CD14-positive monocyte (primary cell): ENCODE data around the gene KCNMA1. TPM values are rescaled to one million over a fixed set of nuclear protein-coding genes. Genes with fewer than 3 reads are reported as not detected.

ENCODE experiments used
- DNase-seq, 3 donors: peaks; one replicate each; pipeline ENCODE4 v3.0.0-alpha.2; 2011 to 2022
- H2AFZ ChIP-seq: 2 replicates; pipeline ENCODE4 v1.6.0; 2012; ENCODE audit warnings: mild to moderate bottlenecking, low read depth, low read length, inconsistent platforms; ENCODE audit not compliant: insufficient read depth, poor library complexity, severe bottlenecking
- H3K27ac ChIP-seq, 2 donors: 1 replicate in 1 of 2; 2 replicates in 1 of 2; pipeline ENCODE4 v1.5.1; 2012 to 2013; ENCODE audit warnings: low read length in 2 of 2, control low read depth in 1 of 2, inconsistent platforms in 1 of 2, low read depth in 1 of 2, mild to moderate bottlenecking in 1 of 2
- H3K27me3 ChIP-seq, 2 donors: one replicate each; pipeline versions ENCODE4 v1.6.0 to v1.6.1; 2011 to 2013; ENCODE audit warnings: low read length in 2 of 2; ENCODE audit not compliant: control insufficient read depth in 2 of 2, insufficient read depth in 2 of 2
- H3K36me3 ChIP-seq, 2 donors: replicated peaks in 1 of 2; 1 replicate in 1 of 2; 2 replicates in 1 of 2; pipeline versions ENCODE4 v1.5.1 to v1.6.1; 2012 to 2013; ENCODE audit warnings: low read length in 2 of 2, control low read depth in 1 of 2, inconsistent platforms in 1 of 2, mild to moderate bottlenecking in 1 of 2; ENCODE audit not compliant: insufficient read depth in 2 of 2, control insufficient read depth in 1 of 2
- H3K4me1 ChIP-seq, 2 donors: 1 replicate in 1 of 2; 2 replicates in 1 of 2; pipeline versions ENCODE4 v1.5.1 to v1.6.1; 2012 to 2013; ENCODE audit warnings: low read length in 2 of 2, control low read depth in 1 of 2, inconsistent platforms in 1 of 2, mild to moderate bottlenecking in 1 of 2, moderate library complexity in 1 of 2; ENCODE audit not compliant: insufficient read depth in 2 of 2, control insufficient read depth in 1 of 2
- H3K4me2 ChIP-seq: replicated peaks from 2 replicates; pipeline ENCODE3; 2012; ENCODE audit warnings: low read length, moderate library complexity, mild to moderate bottlenecking; ENCODE audit not compliant: poor library complexity, severe bottlenecking; ENCODE audit errors: extremely low read depth
- H3K4me3 ChIP-seq, 3 experiments: fragments of 200-600 bp in 1 of 3; sonication (generic) in 1 of 3; replicated peaks in 1 of 3; 1 replicate in 2 of 3; 2 replicates in 1 of 3; pipeline ENCODE4 v1.5.1; 2011 to 2013; ENCODE audit warnings: low read length in 3 of 3, mild to moderate bottlenecking in 3 of 3, control low read depth in 2 of 3, low read depth in 2 of 3, inconsistent platforms in 1 of 3, moderate library complexity in 1 of 3
- H3K79me2 ChIP-seq: 2 replicates; pipeline ENCODE4 v1.6.0; 2012; ENCODE audit warnings: mild to moderate bottlenecking, control low read depth, inconsistent platforms, low read length, moderate library complexity; ENCODE audit not compliant: insufficient read depth
- H3K9ac ChIP-seq: 2 replicates; pipeline ENCODE4 v1.6.0; 2017; ENCODE audit warnings: low read length, mild to moderate bottlenecking; ENCODE audit not compliant: insufficient read depth, poor library complexity, severe bottlenecking
- H3K9me3 ChIP-seq, 2 donors: replicated peaks in 1 of 2; 1 replicate in 1 of 2; 2 replicates in 1 of 2; pipeline versions ENCODE4 v1.5.1 to v1.6.1; 2012 to 2013; ENCODE audit warnings: low read length in 2 of 2, control low read depth in 1 of 2; ENCODE audit not compliant: control insufficient read depth in 1 of 2, insufficient read depth in 1 of 2
- H4K20me1 ChIP-seq: 2 replicates; pipeline ENCODE4 v1.6.0; 2012; ENCODE audit warnings: mild to moderate bottlenecking, low read length, control low read depth, moderate library complexity; ENCODE audit not compliant: insufficient read depth
- H3K27ac Mint-ChIP-seq, 7 donors: one replicate each; pipeline ENCODE4 v1.8.0; 2020; ENCODE audit warnings: mild to moderate bottlenecking in 7 of 7, mixed read lengths in 7 of 7, moderate library complexity in 6 of 7, inconsistent platforms in 2 of 7
- H3K27me3 Mint-ChIP-seq, 3 donors: one replicate each; pipeline ENCODE4 v1.8.0; 2021 to 2022; ENCODE audit warnings: low read depth in 3 of 3, mild to moderate bottlenecking in 3 of 3, mixed read lengths in 3 of 3, moderate library complexity in 3 of 3, inconsistent platforms in 1 of 3
- H3K36me3 Mint-ChIP-seq, 2 donors: one replicate each; pipeline ENCODE4 v1.8.0; 2020; ENCODE audit warnings: mixed read lengths in 2 of 2, inconsistent platforms in 1 of 2, mild to moderate bottlenecking in 1 of 2
- H3K4me1 Mint-ChIP-seq: one replicate; pipeline ENCODE4 v1.8.0; 2020; ENCODE audit warnings: mild to moderate bottlenecking, mixed read lengths
- H3K4me3 Mint-ChIP-seq, 2 donors: one replicate each; pipeline ENCODE4 v1.8.0; 2020; ENCODE audit warnings: mild to moderate bottlenecking in 2 of 2, mixed read lengths in 2 of 2, moderate library complexity in 1 of 2
- H3K9me3 Mint-ChIP-seq, 7 donors: one replicate each; pipeline ENCODE4 v1.8.0; 2020 to 2022; ENCODE audit warnings: mixed read lengths in 7 of 7, mild to moderate bottlenecking in 6 of 7, moderate library complexity in 6 of 7, inconsistent platforms in 2 of 7
- WGBS: methylation state at CpG from one replicate; pipeline ENCODE4 v1.1.5; 2013; ENCODE audit warnings: missing lambda C conversion rate; ENCODE audit not compliant: insufficient coverage; 5-methylcytosine and 5-hydroxymethylcytosine counted together
- intact Hi-C, 2 donors: fragments of 100-400 bp; cut with micrococcal nuclease; formaldehyde crosslinking; loops; one replicate each; pipeline versions ENCODE4 v1.15.0 to v1.15.1; 2023
- polyA plus RNA-seq, 3 donors: library from polyadenylated mRNA; depleted of rRNA in 1 of 3; unstranded in 2 of 3; stranded (reverse) in 1 of 3; fragments of 300-500 nt in 2 of 3; fragments of >200 nt in 1 of 3; fragmentation: Illumina TruSeq in 2 of 3; gene quantifications; 1 replicate in 2 of 3; 2 replicates in 1 of 3; pipeline ENCODE4 v1.2.3, GENCODE V29; 2012 to 2021
- TF ChIP-seq, protein P1 (sequence below): fragments of 200-600 bp; IDR thresholded peaks from one replicate; pipeline ENCODE4 v1.8.0; 2022; ENCODE audit warnings: antibody characterized with exemption, mild to moderate bottlenecking

KCNMA1 gene
- polyA plus RNA-seq, 3 donors = 0.11 to 1.0 TPM; not detected in 1

DNA sequence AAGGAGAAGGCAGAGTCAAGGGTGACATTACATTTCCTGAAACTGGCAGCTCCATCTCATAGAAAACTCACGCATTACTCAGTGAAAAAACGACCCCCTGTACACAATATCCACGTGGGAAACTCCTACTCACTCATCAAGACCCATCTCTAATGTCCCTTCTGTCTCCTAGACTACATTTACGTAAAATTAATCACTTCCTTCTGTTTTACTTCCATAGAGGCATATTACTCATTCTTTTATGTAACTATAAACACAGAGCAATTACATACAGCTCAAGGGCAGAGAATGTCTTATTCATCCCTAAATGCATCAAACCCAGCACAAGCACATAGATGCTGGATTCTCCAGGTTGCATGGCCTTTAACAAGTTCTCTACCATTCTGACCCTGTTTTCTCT, 281.8 kb downstream of the KCNMA1 start:
- Mint-ChIP-seq H3K36me3 (no peaks in the 10 kb centered on the region), H3K27me3 (peaks cover 0 to 7% (median 3%) of the 10 kb centered on the region in 3 donors), H3K27ac (no peak overlapping the region), H3K9me3 (peaks cover 0 to 7% (median 1%) of the 10 kb centered on the region in 7 donors), H3K4me1 (no peaks in the 10 kb centered on the region), H3K4me3 (no peak overlapping the region)
- TF ChIP-seq, protein P1, sequence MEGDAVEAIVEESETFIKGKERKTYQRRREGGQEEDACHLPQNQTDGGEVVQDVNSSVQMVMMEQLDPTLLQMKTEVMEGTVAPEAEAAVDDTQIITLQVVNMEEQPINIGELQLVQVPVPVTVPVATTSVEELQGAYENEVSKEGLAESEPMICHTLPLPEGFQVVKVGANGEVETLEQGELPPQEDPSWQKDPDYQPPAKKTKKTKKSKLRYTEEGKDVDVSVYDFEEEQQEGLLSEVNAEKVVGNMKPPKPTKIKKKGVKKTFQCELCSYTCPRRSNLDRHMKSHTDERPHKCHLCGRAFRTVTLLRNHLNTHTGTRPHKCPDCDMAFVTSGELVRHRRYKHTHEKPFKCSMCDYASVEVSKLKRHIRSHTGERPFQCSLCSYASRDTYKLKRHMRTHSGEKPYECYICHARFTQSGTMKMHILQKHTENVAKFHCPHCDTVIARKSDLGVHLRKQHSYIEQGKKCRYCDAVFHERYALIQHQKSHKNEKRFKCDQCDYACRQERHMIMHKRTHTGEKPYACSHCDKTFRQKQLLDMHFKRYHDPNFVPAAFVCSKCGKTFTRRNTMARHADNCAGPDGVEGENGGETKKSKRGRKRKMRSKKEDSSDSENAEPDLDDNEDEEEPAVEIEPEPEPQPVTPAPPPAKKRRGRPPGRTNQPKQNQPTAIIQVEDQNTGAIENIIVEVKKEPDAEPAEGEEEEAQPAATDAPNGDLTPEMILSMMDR = no peak
- H3K36me3 ChIP-seq = no peaks in the 10 kb centered on the region
- whole genome bisulfite sequencing = 63% methylated on average over 4 of the region's 4 CpGs
- intact Hi-C loops = no loop called here
- no peak overlapping the region for H3K4me3 ChIP-seq
- no peaks in the 10 kb centered on the region for H3K27me3 ChIP-seq
- no peaks in the 10 kb centered on the region for H3K4me1 ChIP-seq
- no peak overlapping the region for H2AFZ ChIP-seq
- H3K79me2 ChIP-seq = no peaks in the 10 kb centered on the region
- no peak overlapping the region for H3K27ac ChIP-seq
- no peaks in the 10 kb centered on the region for H3K9me3 ChIP-seq
- H3K4me2 ChIP-seq = no peak overlapping the region
- no peak overlapping the region for H3K9ac ChIP-seq
- H4K20me1 ChIP-seq = no peaks in the 10 kb centered on the region
- no peak for DNase-seq

DNA sequence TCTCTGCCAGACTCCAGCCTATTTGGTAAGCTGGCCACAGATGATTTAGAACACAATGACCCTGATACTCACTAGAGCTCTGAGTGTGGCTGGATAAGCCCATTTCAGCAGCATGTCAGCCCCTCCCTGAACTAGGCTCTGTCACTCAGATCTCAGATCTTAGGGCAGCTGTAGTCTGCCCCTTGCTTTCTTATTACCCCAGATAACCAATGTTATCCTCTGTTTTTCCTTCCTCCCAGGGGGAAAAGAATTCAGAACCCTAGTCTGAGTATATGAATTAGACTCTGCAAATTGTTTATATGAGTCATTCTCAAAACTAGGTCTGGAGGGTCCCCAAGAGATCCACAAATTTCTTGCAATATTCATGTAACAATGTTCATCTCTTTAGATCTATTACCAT, 286.2 kb downstream of the KCNMA1 start:
- no peak overlapping the region for H2AFZ ChIP-seq
- no peak overlapping the region for H3K4me3 Mint-ChIP-seq
- H3K9me3 ChIP-seq = no peaks in the 10 kb centered on the region
- H4K20me1 ChIP-seq = no peaks in the 10 kb centered on the region
- peaks cover 0 to 5% (median 2%) of the 10 kb centered on the region in 3 donors for H3K27me3 Mint-ChIP-seq
- H3K27me3 ChIP-seq = no peaks in the 10 kb centered on the region
- no peak overlapping the region for H3K4me3 ChIP-seq
- H3K36me3 ChIP-seq = no peaks in the 10 kb centered on the region
- intact Hi-C loops = no loop called here
- H3K9ac ChIP-seq = no peak overlapping the region
- H3K4me1 ChIP-seq = no peaks in the 10 kb centered on the region
- H3K27ac Mint-ChIP-seq = no peak overlapping the region
- no peaks in the 10 kb centered on the region for H3K79me2 ChIP-seq
- no peaks in the 10 kb centered on the region for H3K4me1 Mint-ChIP-seq
- TF ChIP-seq, protein P1 = no peak
- no peaks in the 10 kb centered on the region for H3K36me3 Mint-ChIP-seq
- no peak overlapping the region for H3K27ac ChIP-seq
- no peak overlapping the region for H3K4me2 ChIP-seq
- H3K9me3 Mint-ChIP-seq = peaks cover 0 to 3% (median 0%) of the 10 kb centered on the region in 7 donors
- no peak for DNase-seq
